OCI-LY7 (cell line): Measurements from ENCODE around the gene WWOX.

Experiments
- CTCF ChIP-seq: fragments of 200-600 bp; sonication (generic); conservative IDR thresholded peaks from 2 replicates; pipeline ENCODE4 v1.5.1; 2014; ENCODE audit warnings: mild to moderate bottlenecking, antibody characterized with exemption, low read length, moderate library complexity, mixed read lengths
- EZH2phosphoT487 ChIP-seq: fragments of 200-600 bp; sonication (generic); IDR thresholded peaks from 2 replicates; pipeline ENCODE4 v1.6.1; 2018; ENCODE audit warnings: low read depth, borderline replicate concordance, mild to moderate bottlenecking, mixed run types, antibody characterized with exemption, low read length, moderate library complexity, mixed read lengths

GRCh38 chr16:78321620-78322360 lies 222.3 kb downstream of the WWOX start:
- TF ChIP-seq CTCF (no peak), EZH2phosphoT487 (no peak)
